Neural cell (in vitro differentiated cells): ENCODE measurements around the gene FEZF2. TPM values are rescaled to one million over a fixed set of nuclear protein-coding genes. Genes with fewer than 3 reads are reported as not detected.
A peak's percentile ranks its signal among the peaks of the same experiment; 100 is the strongest.

Experiments
- H2AFZ ChIP-seq: fragments of 200-600, 300-800 bp; sonication (generic), shearing (Covaris generic); 2 replicates; pipeline ENCODE4 v1.6.0; 2014; ENCODE audit warnings: low read depth, mild to moderate bottlenecking, antibody characterized with exemption, low read length, moderate library complexity
- H3F3A ChIP-seq: fragments of 200-600 bp; shearing (Covaris generic); 2 replicates; pipeline ENCODE4 v1.6.1; 2016; ENCODE audit warnings: mild to moderate bottlenecking, moderate library complexity, mixed read lengths, antibody characterized with exemption, low read length; ENCODE audit not compliant: insufficient read depth, poor library complexity, severe bottlenecking
- H3K27ac ChIP-seq: fragments of 200-600, 300-800 bp; sonication (generic), shearing (Covaris generic); 2 replicates; pipeline ENCODE4 v1.5.1; 2014; ENCODE audit warnings: mild to moderate bottlenecking, low read length, moderate library complexity
- H3K27me3 ChIP-seq: fragments of 300-800, 200-600 bp; sonication (generic), shearing (Covaris generic); 2 replicates; pipeline ENCODE4 v1.6.0; 2014; ENCODE audit warnings: mild to moderate bottlenecking, low read depth, low read length, moderate library complexity; ENCODE audit not compliant: insufficient read depth
- H3K36me3 ChIP-seq: fragments of 300-800, 200-600 bp; sonication (generic), shearing (Covaris generic); 2 replicates; pipeline ENCODE4 v1.5.1; 2014; ENCODE audit warnings: mild to moderate bottlenecking, antibody characterized with exemption, low read length, moderate library complexity; ENCODE audit not compliant: insufficient read depth
- H3K4me2 ChIP-seq: fragments of 300-800, 200-600 bp; sonication (generic), shearing (Covaris generic); 2 replicates; pipeline ENCODE4 v1.6.0; 2014; ENCODE audit warnings: mild to moderate bottlenecking, low read length
- H3K4me3 ChIP-seq: fragments of 300-800, 200-600 bp; sonication (generic), shearing (Covaris generic); 2 replicates; pipeline ENCODE4 v1.5.1; 2014; ENCODE audit warnings: mild to moderate bottlenecking, low read length, moderate library complexity
- H3K79me2 ChIP-seq: fragments of 200-600 bp; shearing (Covaris generic); replicated peaks from 2 replicates; pipeline ENCODE4 v1.6.0; 2014; ENCODE audit warnings: mild to moderate bottlenecking, low read length, moderate library complexity; ENCODE audit not compliant: insufficient read depth
- H3K9ac ChIP-seq: fragments of 300-800, 200-600 bp; sonication (generic), shearing (Covaris generic); 2 replicates; pipeline ENCODE4 v1.6.1; 2016; ENCODE audit warnings: mild to moderate bottlenecking, low read length, mixed read lengths
- H3K9me2 ChIP-seq: fragments of 200-600 bp; shearing (Covaris generic); 2 replicates; pipeline ENCODE4 v1.6.1; 2016; ENCODE audit warnings: mild to moderate bottlenecking, low read length, mixed read lengths; ENCODE audit not compliant: insufficient read depth
- H3K9me3 ChIP-seq: fragments of 200-600, 300-800 bp; sonication (generic), shearing (Covaris generic); 2 replicates; pipeline ENCODE4 v1.6.1; 2016; ENCODE audit warnings: mild to moderate bottlenecking, mixed run types, low read length, moderate library complexity, mixed read lengths
- H4K20me1 ChIP-seq: fragments of 200-600 bp; shearing (Covaris generic); 2 replicates; pipeline ENCODE4 v1.6.1; 2016; ENCODE audit warnings: mild to moderate bottlenecking, mixed run types; ENCODE audit not compliant: insufficient read depth
- EP300 ChIP-seq: fragments of 450-650 bp; conservative IDR thresholded peaks from 2 replicates; pipeline ENCODE4 v1.6.1; 2014; ENCODE audit warnings: antibody characterized with exemption, mild to moderate bottlenecking, moderate library complexity; ENCODE audit not compliant: poor library complexity, severe bottlenecking
- EZH2 ChIP-seq: fragments of 200-600, 300-800 bp; shearing (Covaris generic), sonication (generic); IDR thresholded peaks from 2 replicates; pipeline ENCODE4 v1.6.1; 2014; ENCODE audit warnings: antibody characterized with exemption, low read length, borderline replicate concordance, mild to moderate bottlenecking; ENCODE audit not compliant: insufficient read depth, poor library complexity, severe bottlenecking
- MXI1 ChIP-seq: fragments of 450-650 bp; conservative IDR thresholded peaks from 2 replicates; pipeline ENCODE4 v1.6.1; 2014; ENCODE audit warnings: antibody characterized with exemption, mild to moderate bottlenecking; ENCODE audit not compliant: poor library complexity, severe bottlenecking
- POLR2AphosphoS5 ChIP-seq: IDR thresholded peaks from 2 replicates; pipeline ENCODE4 v1.6.1; 2012
- RAD21 ChIP-seq: fragments of 450-650 bp; conservative IDR thresholded peaks from 2 replicates; pipeline ENCODE4 v1.6.1; 2014; ENCODE audit warnings: antibody characterized with exemption, mild to moderate bottlenecking, moderate library complexity
- SMC3 ChIP-seq: fragments of 450-650 bp; conservative IDR thresholded peaks from 2 replicates; pipeline ENCODE4 v1.6.1; 2014; ENCODE audit warnings: antibody characterized with exemption, mild to moderate bottlenecking, moderate library complexity; ENCODE audit not compliant: poor library complexity
- TAF1 ChIP-seq: IDR thresholded peaks from 2 replicates; pipeline ENCODE4 v1.6.1; 2012; ENCODE audit warnings: low read depth
- polyA plus RNA-seq: library from polyadenylated mRNA; depleted of rRNA; stranded (reverse); fragments of >200 nt; gene quantifications from 2 replicates; pipeline ENCODE4 v1.2.3, GENCODE V29; 2014
- TF ChIP-seq, protein P1 (sequence below): fragments of 450-650 bp; IDR thresholded peaks from 2 replicates; pipeline ENCODE4 v1.5.1; 2014; ENCODE audit warnings: antibody characterized with exemption, mild to moderate bottlenecking, moderate library complexity; ENCODE audit not compliant: poor library complexity, severe bottlenecking
- TF ChIP-seq, protein P2 (sequence below): IDR thresholded peaks from 2 replicates; pipeline ENCODE4 v1.6.1; 2012; ENCODE audit warnings: borderline replicate concordance

Gene FEZF2
- polyA plus RNA-seq, 1 donor from 2014 or later, result 0.47 TPM

DNA sequence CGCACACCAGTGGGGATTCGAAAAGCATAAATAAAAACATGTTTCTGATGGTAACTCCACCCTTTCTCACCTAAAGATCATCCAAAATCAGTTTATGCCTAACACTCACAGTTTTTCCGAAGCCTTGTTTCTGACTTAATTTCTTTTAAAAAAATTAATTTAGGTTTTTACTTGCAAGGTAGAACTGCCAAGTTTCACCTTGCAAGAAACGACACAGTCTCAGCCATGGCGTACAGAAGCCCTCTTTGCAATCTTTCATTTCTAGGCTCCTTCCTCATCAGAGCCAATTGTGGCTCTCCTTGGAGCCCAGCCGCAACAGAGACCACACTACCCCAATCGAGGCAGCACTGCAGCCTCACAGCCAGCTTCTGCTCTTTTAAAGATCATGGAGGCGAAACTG, 31.0 kb upstream of the FEZF2 start:
- H4K20me1 ChIP-seq, result no peaks in the 10 kb centered on the region
- H2AFZ ChIP-seq, result no peak overlapping the region
- H3K9ac ChIP-seq, result no peak overlapping the region
- H3K9me3 ChIP-seq, result no peaks in the 10 kb centered on the region
- no peaks in the 10 kb centered on the region for H3F3A ChIP-seq
- no peak for TF ChIP-seq RAD21
- TF ChIP-seq MXI1, result no peak
- no peak overlapping the region for H3K4me2 ChIP-seq
- peak overlapping the region; percentile 10 for H3K4me3 ChIP-seq
- no peaks in the 10 kb centered on the region for H3K9me2 ChIP-seq
- H3K27me3 ChIP-seq, result peaks cover 13% of the 10 kb centered on the region
- H3K27ac ChIP-seq, result peak overlapping the region; percentile 25
- no peaks in the 10 kb centered on the region for H3K36me3 ChIP-seq
- no peaks in the 10 kb centered on the region for H3K79me2 ChIP-seq

DNA sequence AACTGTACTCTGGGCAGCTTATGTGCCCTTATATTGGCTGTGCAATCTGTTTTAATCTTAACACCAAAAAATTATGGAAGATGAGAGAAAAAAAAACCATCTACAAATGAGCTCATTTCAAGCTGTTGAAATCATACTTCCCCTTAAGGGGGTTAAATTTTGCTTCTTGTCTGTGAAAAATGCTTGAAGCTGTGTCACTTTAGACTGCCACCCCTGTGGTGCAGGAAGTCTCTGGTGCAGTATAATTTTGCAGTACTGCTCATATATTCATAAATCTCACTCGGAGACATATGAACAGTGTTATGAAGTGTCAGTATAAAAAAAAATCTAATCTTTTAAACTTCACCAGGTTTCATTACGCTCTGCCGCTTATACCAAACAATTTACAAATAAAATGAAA, 30.4 kb upstream of the FEZF2 start:
- peak overlapping the region; percentile 37 for H3K4me2 ChIP-seq
- no peak overlapping the region for H3K9ac ChIP-seq
- H3F3A ChIP-seq, result no peaks in the 10 kb centered on the region
- peaks cover 13% of the 10 kb centered on the region for H3K27me3 ChIP-seq
- no peaks in the 10 kb centered on the region for H3K9me3 ChIP-seq
- H3K4me3 ChIP-seq, result peak overlapping the region; percentile 10
- H4K20me1 ChIP-seq, result no peaks in the 10 kb centered on the region
- H3K27ac ChIP-seq, result peak overlapping the region; percentile 25
- H2AFZ ChIP-seq, result no peak overlapping the region
- H3K9me2 ChIP-seq, result no peaks in the 10 kb centered on the region
- no peaks in the 10 kb centered on the region for H3K79me2 ChIP-seq
- H3K36me3 ChIP-seq, result peaks cover 3% of the 10 kb centered on the region
- TF ChIP-seq EP300, result peak; percentile 73
- TF ChIP-seq EZH2, result no peak
- TF ChIP-seq POLR2AphosphoS5, result peak; percentile 58
- TF ChIP-seq RAD21, result no peak
- TF ChIP-seq, protein P1, sequence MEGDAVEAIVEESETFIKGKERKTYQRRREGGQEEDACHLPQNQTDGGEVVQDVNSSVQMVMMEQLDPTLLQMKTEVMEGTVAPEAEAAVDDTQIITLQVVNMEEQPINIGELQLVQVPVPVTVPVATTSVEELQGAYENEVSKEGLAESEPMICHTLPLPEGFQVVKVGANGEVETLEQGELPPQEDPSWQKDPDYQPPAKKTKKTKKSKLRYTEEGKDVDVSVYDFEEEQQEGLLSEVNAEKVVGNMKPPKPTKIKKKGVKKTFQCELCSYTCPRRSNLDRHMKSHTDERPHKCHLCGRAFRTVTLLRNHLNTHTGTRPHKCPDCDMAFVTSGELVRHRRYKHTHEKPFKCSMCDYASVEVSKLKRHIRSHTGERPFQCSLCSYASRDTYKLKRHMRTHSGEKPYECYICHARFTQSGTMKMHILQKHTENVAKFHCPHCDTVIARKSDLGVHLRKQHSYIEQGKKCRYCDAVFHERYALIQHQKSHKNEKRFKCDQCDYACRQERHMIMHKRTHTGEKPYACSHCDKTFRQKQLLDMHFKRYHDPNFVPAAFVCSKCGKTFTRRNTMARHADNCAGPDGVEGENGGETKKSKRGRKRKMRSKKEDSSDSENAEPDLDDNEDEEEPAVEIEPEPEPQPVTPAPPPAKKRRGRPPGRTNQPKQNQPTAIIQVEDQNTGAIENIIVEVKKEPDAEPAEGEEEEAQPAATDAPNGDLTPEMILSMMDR, result no peak
- no peak for TF ChIP-seq TAF1
- no peak for TF ChIP-seq MXI1
- TF ChIP-seq, protein P2, sequence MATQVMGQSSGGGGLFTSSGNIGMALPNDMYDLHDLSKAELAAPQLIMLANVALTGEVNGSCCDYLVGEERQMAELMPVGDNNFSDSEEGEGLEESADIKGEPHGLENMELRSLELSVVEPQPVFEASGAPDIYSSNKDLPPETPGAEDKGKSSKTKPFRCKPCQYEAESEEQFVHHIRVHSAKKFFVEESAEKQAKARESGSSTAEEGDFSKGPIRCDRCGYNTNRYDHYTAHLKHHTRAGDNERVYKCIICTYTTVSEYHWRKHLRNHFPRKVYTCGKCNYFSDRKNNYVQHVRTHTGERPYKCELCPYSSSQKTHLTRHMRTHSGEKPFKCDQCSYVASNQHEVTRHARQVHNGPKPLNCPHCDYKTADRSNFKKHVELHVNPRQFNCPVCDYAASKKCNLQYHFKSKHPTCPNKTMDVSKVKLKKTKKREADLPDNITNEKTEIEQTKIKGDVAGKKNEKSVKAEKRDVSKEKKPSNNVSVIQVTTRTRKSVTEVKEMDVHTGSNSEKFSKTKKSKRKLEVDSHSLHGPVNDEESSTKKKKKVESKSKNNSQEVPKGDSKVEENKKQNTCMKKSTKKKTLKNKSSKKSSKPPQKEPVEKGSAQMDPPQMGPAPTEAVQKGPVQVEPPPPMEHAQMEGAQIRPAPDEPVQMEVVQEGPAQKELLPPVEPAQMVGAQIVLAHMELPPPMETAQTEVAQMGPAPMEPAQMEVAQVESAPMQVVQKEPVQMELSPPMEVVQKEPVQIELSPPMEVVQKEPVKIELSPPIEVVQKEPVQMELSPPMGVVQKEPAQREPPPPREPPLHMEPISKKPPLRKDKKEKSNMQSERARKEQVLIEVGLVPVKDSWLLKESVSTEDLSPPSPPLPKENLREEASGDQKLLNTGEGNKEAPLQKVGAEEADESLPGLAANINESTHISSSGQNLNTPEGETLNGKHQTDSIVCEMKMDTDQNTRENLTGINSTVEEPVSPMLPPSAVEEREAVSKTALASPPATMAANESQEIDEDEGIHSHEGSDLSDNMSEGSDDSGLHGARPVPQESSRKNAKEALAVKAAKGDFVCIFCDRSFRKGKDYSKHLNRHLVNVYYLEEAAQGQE, result no peak
- no peak for TF ChIP-seq SMC3
